ENCODE results near the gene NRF1.

NRF1 gene

DNA sequence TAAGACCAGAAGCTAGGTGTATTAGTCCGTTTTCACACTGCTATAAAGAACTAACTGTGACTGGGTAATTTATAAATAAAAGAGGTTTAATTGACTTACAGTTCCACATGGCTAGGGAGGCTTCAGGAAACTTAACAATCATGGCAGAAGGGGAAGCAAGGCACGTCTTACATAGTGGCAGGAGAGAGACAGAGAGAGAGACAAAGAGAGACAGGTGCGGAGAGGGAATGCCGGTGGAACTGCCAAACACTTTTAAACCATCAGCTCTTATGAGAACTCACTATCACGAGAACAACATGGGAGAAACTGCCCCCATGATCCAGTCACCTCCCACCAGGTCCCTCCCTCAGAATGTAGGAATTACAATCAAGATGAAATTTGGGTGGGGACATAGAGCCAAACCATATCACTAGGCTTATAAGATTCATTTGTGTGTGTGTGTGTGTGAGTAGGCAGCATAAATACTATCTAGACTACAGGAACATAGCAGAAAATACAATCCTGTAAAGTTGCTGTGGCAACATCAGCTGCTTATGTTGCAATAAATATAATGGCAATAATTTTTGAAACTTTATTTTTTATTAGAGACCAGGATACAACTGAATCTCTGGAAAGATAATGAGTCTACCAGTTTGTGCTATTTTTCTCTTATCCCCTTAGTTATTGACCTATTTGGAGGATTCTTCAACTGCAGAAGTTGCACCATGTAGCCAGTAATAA, 77.1 kb downstream of the NRF1 start:
- no peak for DNase-seq

DNA sequence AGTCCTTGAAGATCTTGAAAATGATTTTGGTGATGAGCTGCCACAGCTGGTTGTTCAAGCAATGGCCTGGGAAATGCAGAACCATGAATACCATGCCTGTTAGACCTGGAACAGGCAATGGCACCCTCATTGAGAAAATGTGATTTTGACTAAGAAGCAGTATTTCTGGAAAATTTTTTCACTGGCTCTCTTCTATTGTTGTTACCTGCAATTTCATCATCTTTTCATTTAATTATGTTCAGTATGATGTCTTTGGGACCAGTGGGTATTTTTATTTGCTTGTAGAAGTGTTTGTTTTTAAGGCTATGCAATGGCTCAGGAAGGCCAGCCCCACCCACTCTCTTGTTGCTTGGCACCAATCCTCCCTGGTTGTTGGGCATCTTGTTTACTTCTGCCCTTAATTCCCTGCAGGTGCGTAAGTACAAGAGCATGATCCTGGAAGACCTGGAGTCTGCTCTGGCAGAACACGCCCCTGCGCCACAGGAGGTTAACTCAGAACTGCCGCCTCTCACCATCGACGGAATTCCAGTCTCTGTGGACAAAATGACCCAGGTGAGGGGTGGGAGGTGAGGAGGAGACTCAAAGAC, 78.6 kb downstream of the NRF1 start:
- DNase-seq, result no peak

DNA sequence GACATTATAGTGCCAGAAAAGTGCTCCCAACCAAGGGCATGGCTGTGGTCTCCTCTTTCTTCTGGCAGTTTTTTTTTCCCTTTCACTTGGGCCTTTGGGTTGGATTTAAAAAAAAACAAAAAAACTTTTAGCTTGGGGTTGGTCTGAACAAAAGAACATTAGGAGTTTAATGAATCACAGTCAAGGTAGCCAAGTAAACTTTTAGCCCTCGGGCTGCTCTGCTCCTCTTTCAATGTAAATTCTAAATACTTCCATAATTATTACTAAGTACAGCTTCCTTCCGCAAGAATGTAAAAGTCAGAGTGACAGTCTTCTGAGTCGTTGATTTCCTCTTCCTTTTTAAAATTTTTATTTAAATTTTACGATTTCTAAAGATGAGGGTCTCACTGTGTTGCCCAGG, 79.2 kb downstream of the NRF1 start:
- DNase-seq, result no peak

DNA sequence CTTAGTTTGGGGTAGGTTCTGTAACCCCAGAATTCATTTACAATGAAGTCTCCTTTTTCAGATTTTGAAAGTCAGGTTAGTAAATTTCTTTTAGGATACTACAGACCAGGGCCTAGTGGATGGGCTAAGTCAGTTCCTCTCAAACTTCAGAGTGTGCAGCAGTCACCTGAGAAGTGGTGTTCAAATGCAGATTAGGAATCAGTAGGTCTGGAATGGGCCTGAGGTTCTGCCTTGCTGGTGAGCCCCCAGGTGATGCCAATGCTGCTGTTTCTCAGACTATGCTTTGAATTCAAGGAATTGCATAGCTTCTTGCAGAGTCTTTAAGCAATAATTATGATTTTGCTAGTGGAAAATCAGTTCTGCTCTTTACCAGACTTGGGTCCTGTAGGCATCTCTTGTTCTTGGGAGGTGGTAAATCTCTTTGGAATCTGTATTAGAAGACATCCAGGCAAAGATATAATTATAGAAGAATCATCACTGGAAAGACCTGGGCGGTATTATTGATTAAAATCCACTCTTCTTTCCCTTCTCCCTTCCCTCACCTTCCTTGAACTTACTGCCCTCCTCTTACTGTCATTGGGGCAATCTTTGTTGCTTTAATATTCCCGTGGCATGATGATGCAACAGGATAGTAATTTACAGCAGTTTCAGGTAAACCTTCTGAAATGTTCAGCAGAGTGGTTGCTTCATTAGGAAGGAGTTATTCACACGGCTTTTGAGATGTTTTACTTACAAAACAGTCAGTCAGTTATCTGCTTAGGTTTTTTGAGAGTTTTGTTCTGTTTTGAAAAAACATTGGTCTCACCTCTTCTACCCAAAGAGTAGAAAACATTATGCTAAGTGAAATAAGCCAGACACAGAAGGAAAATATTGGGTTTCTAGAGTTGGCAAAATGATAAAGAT, 87.2 kb downstream of the NRF1 start:
- DNase-seq, result no peak

DNA sequence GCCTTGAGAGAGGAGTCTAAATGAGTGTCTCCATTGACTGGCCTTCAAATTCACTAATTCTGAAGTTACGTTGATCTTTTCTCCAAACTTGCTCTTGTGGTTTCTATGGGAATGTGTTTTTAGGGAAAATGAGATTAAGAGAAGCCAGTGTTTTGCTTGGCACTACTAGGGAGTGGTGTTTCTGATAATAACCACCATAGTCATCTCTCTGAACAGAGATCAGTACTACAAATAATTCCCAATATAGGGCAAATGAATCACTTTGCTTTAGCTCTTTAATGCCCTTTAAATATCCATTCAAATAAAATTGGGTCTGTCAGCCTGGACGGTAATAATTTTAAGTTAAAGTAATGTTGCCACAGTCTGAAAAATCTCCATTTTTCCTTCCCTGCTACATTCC, 90.8 kb downstream of the NRF1 start:
- no peak for DNase-seq

DNA sequence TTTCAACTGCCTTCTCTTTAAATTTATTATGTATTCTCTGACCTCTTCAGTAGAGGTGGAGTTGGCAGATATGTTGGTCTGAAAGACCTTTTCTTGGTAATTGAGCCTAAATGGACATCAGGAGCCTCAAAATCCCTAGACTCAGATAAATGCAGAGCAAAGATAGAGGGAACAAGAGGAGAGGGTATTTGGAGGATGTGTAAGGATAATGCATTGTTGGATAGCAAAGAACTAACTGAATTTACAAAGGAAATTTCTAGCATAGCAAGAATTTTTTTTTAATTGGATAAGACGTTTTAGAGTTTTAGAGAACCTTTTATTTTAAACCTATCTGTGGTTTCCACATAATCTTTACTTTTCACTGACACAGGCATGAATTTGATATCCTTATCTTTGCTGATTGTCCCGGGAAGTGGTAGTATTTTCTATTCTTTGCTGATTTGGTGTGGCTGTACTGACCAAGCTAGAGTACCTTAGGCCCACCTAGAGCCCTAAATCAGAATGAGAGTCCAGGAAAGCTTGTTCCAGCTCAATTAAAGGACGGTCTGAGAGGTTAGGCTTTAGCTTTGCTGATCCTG, 91.3 kb downstream of the NRF1 start:
- no peak for DNase-seq

DNA sequence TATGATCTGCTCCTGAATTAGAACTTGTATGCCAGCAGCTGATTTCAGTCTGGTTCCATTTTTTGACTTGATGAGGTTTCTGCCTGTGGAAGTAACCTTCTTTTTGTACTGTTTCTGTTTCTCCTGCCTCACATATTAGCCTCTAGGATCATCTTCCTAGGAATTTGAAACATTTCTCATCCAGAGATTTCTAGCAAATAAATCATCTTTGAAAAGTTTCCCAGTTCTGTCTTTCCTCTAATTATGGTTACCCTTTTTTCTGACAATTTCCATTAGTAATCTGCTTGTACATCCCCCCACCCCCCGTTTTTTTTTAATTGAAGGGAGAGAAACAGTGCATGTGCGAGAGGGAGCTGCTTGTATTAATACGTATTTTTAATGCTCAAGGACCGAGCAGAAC, 92.2 kb downstream of the NRF1 start:
- no peak for DNase-seq

DNA sequence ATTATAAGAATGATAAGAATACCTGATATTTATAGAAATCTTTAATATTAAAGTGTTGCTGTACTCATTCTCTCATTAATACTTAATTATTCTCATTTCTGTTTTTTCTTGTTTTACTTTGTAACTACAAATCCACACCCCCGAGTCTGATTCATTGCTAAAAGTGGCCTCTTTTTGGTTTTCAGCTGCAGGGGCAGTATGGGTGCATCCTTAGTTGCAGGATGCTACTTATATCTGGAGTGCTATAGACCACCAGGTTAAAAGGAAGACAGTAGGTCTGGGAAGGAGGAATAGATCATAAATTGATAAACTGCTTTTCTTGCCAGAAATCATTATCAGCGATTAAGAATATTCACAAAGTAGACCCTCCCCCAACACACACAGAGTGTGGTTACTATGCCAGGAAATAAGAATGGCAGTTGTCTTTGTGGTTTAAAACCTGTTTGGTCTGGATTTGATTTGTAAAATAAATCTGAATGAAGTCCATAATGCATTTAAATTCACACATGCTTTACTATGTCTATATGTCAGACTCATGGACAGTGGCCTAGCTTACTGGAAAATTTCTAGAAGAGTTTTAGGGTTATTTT, 96.5 kb downstream of the NRF1 start:
- DNase-seq, result no peak

DNA sequence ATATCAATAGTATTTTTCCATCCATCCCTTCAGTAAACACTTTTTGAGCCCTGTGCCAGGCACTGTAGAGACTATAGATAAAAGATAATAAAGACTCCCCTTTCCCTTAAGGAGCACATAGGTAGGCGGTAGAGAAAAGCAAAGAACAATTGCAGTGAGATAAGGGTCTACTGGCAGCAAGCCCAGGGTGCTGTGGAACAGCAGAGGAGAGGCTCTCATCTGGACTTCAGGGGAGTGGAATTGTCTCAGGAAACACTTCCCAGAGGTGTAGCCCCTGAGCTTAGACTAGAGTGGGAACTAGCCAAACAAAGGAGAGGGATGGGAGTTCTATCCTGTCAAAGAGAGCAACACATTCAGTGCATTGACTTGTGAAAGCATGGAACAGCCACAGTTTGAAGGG, 102.0 kb downstream of the NRF1 start:
- no peak for DNase-seq

DNA sequence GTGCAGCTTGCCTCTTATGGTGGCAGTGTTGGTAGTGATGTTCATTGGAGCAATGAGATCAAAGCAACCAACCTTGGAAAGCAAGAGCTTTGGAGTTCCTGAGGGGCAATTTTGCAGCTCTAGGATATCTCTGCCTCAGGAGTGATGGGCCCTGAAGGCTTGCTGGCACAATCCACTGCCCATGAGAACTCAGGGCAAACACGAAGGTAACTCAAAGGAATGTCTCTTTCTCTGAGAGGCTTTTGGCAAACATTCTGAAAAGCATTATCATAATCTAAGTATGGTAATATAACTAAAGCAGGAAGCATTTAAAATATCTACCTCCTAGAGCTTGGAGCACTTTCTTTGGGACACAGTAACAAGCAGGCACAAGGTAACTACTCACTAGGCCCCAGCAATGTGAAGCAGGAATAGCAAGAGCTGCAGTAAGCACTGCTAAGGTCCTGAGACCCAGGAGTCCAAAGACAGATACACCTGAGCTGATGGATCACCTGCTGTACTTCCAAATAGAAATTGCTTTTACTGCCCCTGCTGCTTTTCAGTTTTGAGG, 103.1 kb downstream of the NRF1 start:
- DNase-seq, result no peak

DNA sequence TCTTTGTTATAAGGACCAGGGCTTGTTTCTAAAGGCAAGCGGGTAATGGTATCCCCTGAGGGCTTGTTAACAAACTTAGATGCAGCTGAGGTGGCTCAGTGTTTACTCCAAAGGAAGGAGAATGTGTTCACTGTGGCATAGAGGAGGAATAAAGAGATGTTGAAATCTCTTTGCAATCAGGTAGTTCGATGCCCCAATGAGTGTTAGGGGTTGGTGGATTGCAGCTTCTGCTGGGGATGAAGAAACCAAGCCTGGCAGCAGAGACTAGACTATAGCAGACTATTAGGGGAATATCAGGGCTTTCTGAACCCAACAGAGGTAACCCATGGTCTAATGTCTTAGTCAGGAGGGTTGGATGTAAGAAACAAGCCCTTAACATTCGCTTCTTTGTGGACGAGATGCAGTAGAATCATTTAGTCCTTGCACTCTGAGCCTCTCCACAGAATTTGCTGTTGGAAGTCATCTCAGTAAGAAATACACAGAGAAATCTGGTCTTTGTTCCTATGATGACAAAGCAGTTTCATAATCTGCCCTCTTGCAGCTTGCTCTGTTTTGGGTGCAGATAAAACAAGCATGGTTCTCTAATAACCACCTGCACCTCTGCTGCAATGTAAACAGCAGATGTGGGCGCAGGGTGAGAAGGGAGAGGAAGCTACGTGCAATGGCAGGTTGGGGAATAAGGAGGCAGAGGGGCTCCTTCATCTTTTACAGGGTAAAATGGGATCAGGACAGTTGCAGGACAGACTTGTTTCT, 108.6 kb downstream of the NRF1 start:
- no peak for DNase-seq

DNA sequence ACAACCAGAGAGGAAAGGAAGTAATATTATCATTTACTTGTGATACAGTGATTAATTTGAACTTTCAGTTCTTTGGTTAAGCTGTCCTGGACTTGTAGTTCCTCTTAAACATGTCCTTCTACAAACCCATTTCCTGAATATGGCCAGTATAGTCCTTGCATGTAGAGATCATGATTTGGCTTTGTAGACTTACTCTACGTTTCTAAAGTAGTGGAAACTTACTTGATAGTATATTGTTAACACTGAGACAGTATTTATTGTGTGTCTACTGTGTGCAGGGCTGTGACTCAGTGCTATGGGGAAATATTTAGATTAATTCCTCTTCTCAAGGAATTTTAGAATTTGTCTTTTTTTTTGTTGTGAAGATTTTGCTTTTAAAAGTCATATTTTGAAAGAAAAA, 109.5 kb downstream of the NRF1 start:
- DNase-seq, result no peak

DNA sequence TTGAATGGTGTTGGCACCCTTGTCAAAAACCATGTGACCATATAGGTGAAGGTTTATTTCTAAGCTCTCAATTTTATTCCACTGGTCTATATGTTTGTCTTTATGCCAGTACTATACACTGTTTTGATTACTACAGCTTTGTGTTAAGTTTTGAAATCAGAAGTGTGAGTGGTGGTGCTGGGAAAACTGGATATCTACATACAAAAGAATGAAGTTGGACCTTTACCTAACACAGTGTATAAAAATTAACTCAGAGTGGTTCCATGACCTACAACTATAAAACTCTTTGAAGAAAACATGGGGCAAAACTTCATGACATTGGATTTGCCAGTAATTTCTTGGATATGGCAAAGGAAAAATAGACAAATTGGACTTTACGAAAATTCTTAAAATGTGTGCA, 112.2 kb downstream of the NRF1 start:
- no peak for DNase-seq

DNA sequence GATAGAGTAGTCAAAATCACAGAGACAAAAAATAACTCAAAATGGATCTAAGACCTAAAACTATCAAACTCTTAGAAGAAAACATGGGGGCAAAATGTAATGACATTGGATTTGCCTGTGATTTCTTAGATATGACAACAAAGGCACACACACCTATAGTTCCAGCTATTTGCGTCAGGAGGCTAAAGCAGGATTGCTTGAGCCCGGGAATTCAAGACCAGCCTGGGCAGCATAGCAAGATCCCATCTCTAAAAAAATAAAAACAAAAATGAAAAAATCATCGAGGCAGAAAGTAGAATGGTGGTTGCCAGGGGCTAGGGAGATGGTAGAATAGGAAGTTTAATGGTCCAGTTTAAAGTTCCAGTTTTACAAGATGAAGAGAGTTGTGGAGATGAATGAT, 113.3 kb downstream of the NRF1 start:
- no peak for DNase-seq

DNA sequence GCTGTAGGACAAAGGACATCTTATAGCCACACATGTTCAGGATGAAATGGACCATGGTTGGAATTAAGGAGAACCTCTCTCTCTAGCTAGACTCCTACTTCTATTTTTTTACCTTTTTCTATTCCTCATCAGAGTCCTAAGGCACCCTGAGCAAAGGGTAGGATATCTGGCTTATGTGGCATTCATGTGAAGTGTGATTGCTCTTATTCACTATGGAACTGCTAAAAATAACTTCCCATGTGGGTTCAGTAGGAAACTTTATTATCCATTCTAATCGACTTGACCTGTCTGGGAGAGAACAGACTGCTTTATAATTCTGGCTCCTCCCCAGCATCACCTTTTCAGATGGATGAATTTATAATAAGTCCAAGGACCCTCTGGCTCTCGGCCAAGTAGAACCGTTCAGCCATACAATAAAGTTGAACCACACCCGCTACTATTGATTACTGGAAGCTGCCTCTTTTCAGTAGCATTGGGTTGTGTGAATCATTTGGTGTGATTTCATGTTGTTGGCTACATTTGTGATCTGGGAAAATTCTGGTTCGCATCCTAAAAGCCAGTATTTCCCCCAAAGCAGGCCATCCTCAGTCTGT, 117.5 kb downstream of the NRF1 start:
- DNase-seq, result no peak

DNA sequence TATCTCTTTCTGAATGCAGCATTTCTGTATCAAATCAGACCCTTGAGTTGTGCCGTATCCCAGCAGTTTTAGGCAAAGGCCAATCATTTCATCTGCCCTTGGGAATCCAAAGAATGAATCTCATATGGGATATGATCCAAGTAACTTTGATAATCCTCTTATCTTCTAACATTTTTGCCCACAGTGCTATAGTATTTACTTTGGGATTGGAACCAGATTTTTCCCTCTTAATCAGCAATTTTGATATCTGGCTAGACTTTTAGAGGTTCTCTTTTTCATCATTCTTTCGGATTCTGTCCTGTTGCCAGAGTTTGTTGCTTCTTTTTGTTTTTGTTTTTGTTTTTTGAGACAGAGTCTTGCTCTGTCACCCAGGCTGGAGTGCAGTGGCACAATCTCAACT, 118.0 kb downstream of the NRF1 start:
- no peak for DNase-seq

DNA sequence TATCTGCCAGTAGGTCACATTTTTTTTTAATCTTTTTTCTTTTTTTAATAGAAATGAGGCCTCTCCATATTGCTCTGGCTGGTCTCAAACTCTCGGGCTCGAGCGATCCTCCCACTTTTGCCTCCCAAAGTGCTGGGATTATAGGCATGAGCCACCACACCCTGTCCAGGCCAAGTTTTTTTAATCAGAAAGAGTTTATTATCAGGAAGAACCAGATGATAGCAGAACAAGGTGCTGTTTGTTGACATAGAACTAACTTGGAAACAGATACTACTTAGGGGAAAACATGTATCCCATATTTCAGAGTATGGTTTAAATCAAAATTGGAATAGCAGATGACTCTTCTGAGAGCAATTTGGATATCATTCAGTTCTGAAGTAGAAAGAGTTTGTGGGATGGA, 118.6 kb downstream of the NRF1 start:
- DNase-seq, result no peak

DNA sequence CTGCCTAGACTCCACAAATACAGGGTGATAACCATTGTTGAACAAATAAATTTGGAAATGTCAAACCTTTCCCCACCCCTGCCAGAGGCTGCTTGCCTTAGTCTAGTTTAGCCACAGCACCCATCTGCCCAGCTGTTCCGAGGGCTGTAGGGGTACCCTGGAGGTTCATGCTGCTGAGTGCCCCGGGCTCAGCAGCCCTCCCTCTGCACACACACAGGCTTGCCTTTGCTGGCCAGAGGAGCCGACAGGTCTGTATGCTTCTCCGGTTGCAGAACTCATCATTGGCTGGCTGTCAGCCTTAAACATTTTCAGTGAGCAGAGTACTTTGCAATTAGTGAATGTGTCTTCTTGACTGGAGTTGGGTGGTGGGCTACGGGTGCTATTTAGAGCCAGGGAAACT, 122.9 kb downstream of the NRF1 start:
- no peak for DNase-seq

DNA sequence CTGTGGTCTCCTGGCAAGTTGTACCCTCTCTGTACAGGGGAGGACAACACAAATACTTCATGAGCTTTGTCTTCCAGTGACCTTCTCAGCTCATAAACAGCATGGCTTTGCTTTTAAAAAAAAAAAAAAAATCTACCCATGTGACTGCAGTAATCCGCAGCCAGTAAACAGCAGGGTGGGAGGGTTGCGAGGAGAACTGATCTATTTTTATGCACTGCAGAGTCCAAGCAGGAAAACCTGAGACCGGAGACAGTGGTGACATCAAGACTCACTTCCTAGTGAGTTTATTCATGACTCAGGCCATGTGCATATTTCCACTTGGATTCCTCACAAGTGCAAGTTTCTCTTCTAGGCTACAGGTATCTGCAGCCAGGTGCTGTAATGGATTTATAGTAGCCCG, 127.9 kb downstream of the NRF1 start:
- DNase-seq, result no peak

DNA sequence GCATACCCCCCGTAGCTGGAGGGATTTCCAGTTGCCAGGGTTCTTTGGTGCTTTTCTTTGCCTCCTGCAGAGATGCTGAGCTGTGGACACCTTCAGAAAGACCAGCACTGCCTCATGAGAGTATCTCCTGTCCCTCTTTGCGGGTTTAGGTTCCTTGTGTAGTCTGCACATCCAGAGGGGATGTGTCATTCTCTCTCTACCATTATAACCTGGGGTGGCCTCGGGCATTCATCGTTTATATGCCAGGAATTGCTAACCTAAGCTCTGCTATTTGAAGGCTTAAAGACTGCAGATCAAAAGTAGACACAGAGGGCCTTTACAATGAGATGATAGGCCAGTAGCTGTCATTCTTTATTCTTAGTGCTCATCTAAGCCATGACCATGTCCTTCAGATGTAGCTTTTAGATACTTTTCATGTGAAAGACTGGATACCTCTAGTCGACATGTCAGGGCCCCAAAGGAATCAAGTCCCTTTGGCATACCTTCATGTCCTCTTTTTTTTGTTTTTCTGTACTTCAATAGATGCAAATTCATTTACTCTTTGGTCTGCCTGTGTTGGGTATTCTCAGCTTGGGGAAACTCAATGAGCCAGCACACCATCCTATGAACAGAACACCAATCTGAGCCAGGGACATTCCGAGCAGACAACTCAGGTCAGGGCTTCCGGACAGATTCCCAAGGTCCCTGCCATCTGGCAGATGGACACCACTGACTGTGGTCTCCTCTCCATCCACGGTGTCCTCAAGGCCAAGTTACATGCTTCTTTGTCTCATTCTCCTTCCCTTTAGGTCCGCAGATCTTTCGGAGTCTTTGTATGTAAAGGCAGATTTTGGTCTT, 129.3 kb downstream of the NRF1 start:
- no peak for DNase-seq

DNA sequence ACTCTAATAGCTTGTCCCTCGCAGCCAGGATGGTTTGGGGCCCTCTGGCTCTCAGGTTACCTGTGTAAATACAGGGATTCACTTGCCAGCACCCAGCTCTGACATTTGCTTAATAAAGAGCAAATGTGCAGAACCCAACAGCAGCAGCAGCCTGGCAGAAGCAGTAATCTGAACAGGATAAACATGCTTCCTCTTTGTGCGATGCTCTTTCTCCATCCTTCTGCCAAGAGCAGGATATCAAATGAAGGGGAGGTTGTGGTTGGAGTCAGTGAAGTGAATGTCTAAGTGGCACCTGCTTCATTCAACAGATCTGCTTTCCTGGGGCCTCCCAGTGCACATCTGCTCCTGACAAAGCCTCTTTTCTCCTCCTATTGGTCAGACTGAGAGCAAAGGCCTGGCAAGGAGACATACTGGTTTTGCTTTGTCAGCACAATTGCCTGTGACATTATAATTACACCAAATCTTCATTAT, 130.3 kb downstream of the NRF1 start:
- no peak for DNase-seq

All from SIG-M5 (cell line).